Ramos (cell line): Measurements from ENCODE around the gene KRTAP17-1.
"Not testable (repeated sequence)": the region's sequence is repeated elsewhere in the genome, so short reads cannot be mapped to it uniquely, and the experiment has no call there.

Source experiments
- in situ Hi-C: fragments of 300-500 bp; cut with MboI; formaldehyde crosslinking; loops from one replicate; pipeline ENCODE4 v1.14.3; 2022; ENCODE audit warnings: low sequenced_read_pairs; ENCODE audit not compliant: unreplicated experiment

The KRTAP17-1 gene

DNA sequence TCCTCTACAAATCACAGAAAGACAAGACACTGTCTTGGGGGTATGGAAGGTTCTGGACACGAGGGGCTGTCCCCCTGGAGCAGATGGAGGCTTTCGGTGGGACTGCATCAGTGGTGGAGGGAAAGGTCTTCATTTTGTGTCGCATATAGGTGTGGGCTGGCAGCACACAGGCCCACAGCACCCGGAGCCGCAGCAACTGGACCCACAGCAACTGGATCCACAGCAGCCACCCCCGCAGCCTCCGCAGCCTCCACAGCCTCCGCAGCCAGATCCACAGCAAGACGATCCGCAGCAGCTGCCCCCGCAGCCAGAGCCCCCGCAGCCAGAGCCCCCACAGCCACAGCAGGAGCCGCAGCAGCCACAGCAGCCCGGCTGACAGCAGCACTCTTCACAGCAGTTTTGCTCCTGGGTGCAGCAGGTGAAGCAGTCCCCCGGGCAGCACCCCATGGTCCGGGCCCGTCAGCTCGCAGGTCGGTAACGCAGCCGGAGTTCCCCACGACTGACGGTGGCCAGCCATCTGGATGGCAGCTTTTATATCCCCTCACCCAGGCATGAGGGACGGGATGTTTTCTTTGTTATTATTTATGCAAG is at the start of gene KRTAP17-1:
Gene KRTAP17-1 (minus strand): TSS at position 507 of the 591 bp plus-strand sequence. CDS start 60 bp downstream, at position 447.
- in situ Hi-C loops, result no loop called here

DNA sequence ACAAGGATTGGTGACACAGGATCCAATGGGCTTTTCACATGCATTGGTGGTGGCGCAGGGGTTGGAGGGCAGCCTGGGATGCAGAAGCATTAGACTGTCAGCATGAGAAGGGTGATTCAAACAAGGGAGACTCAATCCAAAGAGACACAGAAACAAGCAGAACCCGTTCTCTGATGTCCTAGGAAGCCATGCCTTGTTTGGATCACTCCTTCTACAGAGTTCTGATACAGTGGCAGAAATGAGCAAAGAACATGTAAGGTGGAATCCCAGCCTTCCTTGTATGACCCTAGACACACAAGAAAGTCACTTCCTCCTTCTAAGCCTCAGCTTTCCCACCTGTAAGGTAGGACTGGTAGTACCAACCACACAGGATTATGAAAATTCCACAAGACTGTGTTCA is 48.4 kb upstream of the KRTAP17-1 start:
- in situ Hi-C loops, result no loop called here

GRCh38 chr17:41360296-41360995 is 44.9 kb upstream of the KRTAP17-1 start:
- in situ Hi-C loops, result no loop called here

DNA sequence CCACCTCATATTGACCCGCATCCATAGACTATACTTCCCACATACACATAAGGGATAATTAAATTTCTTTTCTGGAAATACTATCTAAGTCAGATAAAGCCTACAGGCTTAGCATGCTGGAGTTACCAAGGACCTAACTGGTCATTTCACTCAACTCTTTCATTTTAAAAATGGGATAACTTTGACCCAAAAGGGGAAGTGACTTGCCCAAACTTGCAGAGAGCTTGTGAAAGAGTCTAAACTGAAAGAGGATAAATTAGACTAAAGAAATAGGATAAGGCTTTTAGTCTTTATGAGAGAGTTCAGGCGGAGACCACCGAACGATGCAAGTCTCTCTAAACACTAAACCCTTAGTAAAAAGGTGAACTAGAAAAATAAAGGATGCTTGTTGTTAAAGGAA is 39.0 kb upstream of the KRTAP17-1 start:
- in situ Hi-C loops, result no loop called here

DNA sequence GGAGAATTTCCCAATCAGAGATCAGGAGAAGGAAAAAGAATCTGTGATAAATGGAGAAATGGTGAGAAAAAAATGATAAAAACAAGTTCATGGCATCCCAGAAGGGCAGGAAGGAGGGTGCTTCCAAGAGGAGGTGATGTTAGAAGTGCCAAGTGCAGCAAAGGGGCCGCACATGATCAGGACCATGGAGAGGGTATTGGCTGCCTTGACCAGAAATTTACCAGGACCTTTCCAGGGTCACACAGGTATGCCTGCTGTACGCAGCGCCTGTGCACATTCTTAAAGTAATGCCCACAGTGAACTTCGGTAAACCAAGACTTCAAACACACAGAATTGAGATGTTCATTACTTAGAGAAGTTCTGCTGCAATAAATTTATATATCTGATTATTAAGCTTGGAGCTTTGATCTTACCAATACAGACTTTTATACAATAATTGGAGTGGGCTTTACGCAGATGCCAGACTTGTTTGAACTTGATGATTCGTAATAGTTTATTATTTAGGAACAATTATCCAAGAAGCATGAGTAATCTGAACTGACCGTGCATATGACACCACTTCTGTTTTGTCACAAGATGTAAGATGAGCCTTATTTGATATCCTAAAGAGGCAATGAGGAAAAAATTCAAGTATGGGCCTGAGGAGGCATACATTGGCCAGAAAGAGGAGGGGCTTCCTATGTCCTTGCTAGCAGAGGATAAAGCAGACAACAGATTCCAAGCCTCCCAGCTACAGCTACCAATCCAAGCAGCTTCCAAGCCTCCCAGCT is 37.3 kb upstream of the KRTAP17-1 start:
- in situ Hi-C loops, result no loop called here

DNA sequence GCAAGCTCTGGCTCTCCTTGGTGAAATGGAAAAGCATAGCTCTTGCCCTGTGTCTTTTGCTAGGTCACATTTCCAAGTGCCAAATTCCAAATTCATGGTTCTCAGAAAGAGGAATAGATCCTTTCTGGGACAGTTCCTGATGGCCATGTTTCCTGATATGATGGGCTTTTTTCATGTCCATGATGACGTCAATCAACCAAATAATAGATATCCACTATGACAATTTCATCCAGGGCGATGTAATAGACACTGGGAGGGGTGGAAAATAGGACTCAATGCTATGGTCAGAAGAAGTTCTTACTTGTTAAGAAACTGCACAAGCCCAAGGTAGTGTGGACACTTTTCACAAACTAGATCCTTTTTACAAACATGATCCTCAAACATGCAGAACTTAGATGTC is 35.7 kb upstream of the KRTAP17-1 start:
- in situ Hi-C loops, result no loop called here

- in situ Hi-C loops, result not testable (repeated sequence)
Measured at GRCh38 chr17:41350381-41350878, 34.9 kb upstream of the KRTAP17-1 start, which contains the start of gene KRT33A. Gene KRT33A, minus strand, starts transcription at chr17:41350828. Its CDS starts 61 bp downstream, at chr17:41350767.

DNA sequence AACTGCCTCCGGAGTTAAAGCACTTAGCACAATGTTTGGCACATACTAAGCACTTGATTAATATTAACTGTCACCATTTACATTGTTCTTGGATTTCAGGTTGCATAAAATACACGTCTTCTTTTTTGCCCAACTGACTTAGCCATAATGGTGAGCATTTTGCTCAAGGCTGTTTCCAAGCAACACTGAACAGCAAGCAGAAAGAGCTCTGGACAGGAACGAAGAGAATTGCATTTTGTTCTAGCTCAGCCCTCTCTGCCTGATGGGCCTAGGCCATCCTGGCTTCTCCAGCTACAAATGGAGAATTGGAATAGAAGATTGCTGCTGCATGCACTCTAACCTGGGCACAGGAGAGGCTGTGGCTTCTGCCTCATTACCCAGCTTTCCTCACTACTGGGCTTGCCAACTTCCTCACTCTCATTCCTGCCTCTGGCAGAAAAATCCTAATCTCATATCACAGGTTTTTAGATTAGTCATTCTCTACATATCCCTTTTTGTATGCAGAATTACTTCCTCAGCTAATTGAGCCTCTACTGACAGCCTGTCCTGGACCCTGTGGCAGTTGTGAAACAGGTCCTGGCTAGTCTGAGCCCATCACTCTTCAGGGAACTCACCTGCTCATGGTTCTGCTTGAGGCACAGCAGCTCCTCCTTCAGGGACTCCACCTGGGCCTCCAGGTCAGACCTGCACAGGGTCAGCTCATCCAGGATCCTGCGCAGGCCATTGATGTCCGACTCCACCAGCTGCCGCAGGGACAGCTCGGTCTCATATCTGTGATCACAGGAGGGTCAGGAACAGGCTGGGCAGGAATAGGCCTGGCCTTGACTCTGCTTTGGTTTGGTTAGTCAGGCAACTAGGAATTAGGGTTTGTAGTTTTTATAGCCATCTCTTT is 32.6 kb upstream of the KRTAP17-1 start:
- in situ Hi-C loops, result no loop called here

DNA sequence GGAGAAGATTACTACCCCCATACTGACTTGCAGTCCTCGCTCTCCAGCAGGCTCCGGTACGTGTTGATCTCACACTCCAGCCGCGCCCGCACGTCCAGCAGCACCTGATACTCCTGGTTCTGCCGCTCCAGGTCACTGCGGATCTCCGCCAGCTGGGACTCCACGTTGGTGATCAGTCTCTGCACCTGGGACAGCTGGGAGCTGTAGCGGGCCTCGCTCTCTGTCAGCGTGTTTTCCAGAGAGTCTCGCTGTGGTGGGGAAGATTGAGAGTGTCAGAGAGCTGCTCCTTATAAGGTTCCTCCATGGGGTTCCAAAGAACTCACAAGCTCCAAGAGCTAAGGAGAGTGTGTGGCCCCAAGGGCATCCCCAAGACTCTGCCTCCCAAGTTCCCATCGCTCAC is 30.9 kb upstream of the KRTAP17-1 start:
- in situ Hi-C loops, result not testable (repeated sequence)

DNA sequence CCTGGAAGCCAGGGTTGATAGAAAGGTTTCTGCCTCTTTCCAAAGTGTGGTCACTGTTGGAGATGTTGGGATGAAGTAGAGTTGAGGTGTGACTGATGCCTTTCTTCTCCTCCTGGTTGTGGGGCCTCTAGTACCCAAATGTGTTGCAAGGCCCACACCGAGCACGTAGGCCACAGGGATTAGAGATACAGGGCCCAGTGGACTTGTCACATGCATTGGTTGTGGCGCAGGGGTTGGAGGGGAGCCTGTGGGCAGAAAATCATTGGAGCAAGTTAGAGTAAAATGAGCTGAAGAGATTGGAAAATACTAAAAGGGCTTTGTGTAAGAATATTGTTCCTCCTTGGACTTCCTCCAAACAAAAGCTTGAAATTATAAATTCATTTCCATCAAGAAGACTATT is 30.5 kb upstream of the KRTAP17-1 start:
- in situ Hi-C loops, result no loop called here

DNA sequence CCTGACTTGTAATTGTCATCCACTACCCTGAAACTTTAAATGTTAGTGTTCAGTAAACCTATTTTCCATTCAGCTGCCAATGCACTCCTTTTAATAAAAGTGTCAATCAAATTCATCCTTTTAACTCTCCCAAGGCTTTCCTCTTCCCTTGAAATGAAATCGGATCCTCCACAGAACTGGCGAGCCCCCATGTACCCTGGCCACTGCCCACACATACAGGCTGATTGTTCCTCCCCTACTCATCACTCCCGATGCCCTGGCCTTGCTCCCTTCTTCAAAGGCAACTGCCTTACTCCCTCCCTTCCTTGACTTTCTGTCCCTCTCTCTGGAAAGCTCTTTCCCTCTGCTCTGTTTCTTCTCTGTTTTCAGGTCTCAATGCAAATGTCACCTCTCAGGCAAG is 27.5 kb upstream of the KRTAP17-1 start:
- in situ Hi-C loops, result no loop called here

GRCh38 chr17:41340934-41341861 is 25.7 kb upstream of the KRTAP17-1 start:
- in situ Hi-C loops, result no loop called here

DNA sequence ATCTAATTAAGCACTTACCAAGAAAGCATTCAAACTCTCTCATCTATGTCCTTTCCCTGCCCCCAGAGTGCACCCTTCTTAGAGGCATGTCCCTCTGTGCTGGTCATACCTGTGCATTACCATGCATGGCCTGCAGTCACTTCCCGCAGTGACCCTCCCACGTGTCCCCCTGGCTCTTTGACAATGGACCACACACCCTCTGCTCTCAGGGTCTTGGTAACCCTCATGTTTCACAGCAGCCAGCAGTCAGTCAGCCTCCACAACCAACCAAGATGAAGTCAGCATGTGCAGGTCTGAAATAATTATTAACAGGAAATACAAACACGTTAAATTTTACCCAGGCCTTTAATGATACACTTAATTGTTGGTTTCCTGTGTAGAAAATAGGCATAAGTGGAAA is 25.0 kb upstream of the KRTAP17-1 start:
- in situ Hi-C loops, result no loop called here

- in situ Hi-C loops, result no loop called here
Measured at GRCh38 chr17:41339571-41340172, 24.2 kb upstream of the KRTAP17-1 start.

- in situ Hi-C loops, result no loop called here
Measured at GRCh38 chr17:41338961-41339485, 23.5 kb upstream of the KRTAP17-1 start.

DNA sequence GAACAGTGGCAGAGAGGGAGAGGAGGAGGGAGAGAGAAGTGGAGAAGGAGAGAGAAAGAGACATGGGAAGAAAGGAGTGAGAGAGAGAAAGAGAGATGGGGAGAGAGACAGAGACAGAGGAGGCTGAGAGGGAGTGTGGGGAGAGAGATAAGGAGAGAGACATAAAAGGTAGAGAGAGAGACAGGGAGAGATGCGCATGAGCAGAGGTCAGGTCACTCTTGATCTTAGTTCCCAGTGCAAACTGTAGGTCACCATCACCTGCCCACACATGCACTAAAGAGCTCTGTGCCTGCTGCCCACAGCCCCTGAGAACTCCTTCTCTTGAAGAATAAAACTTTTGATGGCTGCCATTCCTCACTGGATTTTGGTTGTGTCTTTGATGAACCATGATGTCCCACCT is 20.2 kb upstream of the KRTAP17-1 start:
- in situ Hi-C loops, result no loop called here

DNA sequence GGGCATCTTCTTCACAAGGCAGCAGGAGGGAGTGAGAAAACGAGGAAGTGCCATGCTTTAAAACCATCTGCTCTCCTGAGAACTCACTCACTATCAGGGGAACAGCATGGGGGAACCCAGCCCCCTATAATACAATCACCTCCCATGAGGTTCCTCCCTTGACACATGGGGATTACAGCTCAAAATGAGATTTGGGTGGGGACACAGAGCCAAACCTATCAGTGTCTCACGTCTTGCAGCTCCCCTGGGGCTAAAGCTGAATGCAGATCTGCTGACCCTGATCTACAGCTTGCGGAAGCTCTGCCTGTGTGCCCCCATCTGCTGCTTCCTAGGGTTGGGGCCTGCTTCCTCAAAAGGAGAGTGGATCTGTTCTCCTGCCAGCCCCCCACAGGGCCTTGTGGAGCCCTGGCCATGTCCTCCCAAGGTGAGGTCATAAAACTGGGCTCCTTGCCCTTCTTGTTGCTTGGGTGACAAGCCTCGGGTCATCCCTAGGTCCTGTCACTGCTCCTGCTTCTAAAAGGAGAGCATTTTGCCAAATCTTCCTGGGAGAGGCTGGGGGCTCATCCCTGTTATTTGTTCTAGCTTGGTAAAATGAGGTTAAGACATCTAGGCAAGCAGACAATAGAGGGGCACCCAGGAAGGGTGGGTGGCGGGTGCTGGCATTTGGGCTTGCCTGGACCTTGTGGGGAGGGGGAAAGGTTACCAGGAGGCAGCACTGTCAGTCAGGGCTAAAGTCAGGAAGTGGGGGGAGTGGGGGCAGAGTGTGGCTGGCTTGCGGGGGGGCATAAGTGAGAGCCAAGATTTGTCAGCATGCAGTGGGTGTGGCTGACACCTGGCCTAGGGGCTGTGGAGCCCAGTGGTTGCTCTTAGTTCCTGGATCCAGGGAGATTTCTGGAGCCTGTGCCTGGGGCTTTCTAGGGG is 19.1 kb upstream of the KRTAP17-1 start:
- in situ Hi-C loops, result no loop called here
